HepG2 (cell line): Measurements from ENCODE around the gene SLC35F3. TPM values are rescaled to one million over a fixed set of nuclear protein-coding genes. Genes with fewer than 3 reads are reported as not detected.
"Not testable (repeated sequence)": the region's sequence is repeated elsewhere in the genome, so short reads cannot be mapped to it uniquely, and the experiment has no call there.

Experiments used
- ATAC-seq: fragments of 200-7000 bp; cut with Tn5 transposase; 3 replicates; pipeline ENCODE4 v1.9.1; 2020; ENCODE audit warnings: mild to moderate bottlenecking, moderate library complexity
- BruUV-seq: library from RNA; stranded (reverse); fragments of 400-500 nt; replicated peaks from 2 replicates; lab custom pipeline; 2021; lab: Mats Ljungman, UMichigan
- CTCF ChIA-PET: fragments of 300-600 bp; formaldehyde crosslinking; extraction: SDS; loops from one replicate; lab custom pipeline; 2021; ENCODE audit warnings: low total read pairs, inconsistent platforms, low intra/inter-chr PET ratio; lab: Yijun Ruan, JAX
- POLR2A ChIA-PET: fragments of 350-600 bp; sonication (Branson Sonifier 250); formaldehyde crosslinking; loops from one replicate; lab custom pipeline; 2020; ENCODE audit warnings: antibody characterized with exemption, inconsistent platforms; lab: Yijun Ruan, JAX
- DNase-seq: peaks from one replicate; pipeline ENCODE4 v3.0.0-alpha.2; 2015; ENCODE audit warnings: low spot score
- FAIRE-seq: peaks from 3 replicates; lab custom pipeline; 2011; peaks lifted over from hg19 to GRCh38; lab: Jason Lieb, UNC
- H2AFZ ChIP-seq: one replicate; pipeline ENCODE4 v1.6.1; 2011; ENCODE audit warnings: low read length, inconsistent platforms
- H3K27ac ChIP-seq: fragments of 300-600 bp; 3 replicates; pipeline ENCODE4 v1.8.0; 2011; ENCODE audit warnings: mixed run types, mild to moderate bottlenecking, mixed read lengths, low read length, inconsistent platforms; ENCODE audit not compliant: insufficient read depth; ENCODE audit errors: extremely low read length
- H3K27me3 ChIP-seq, 2 experiments: fragments of 200-600 bp in 1 of 2; 2 replicates in 1 of 2; 3 replicates in 1 of 2; pipeline versions ENCODE4 v1.6.0 to v1.8.0; 2011; ENCODE audit warnings: low read length in 2 of 2, mild to moderate bottlenecking in 2 of 2, moderate library complexity in 2 of 2, inconsistent platforms in 1 of 2; ENCODE audit not compliant: insufficient read depth in 2 of 2, control insufficient read depth in 1 of 2
- H3K36me3 ChIP-seq, 2 experiments: fragments of 200-600 bp in 1 of 2; replicated peaks in 1 of 2; 2 replicates in 1 of 2; 3 replicates in 1 of 2; pipeline versions ENCODE4 v1.5.1 to v1.8.0; 2011; ENCODE audit warnings: low read length in 2 of 2, inconsistent platforms in 1 of 2; ENCODE audit not compliant: insufficient read depth in 2 of 2, control insufficient read depth in 1 of 2
- H3K4me1 ChIP-seq: 2 replicates; pipeline ENCODE4 v1.5.1; 2012; ENCODE audit warnings: low read length, inconsistent platforms; ENCODE audit not compliant: insufficient read depth
- H3K4me2 ChIP-seq: 2 replicates; pipeline ENCODE4 v1.6.0; 2011; ENCODE audit warnings: low read depth, low read length, inconsistent platforms
- H3K4me3 ChIP-seq, 3 experiments: fragments of 200-600 bp in 1 of 3; sonication (generic), shearing (Covaris generic) in 1 of 3; replicated peaks in 1 of 3; 2 replicates each; pipeline ENCODE4 v1.5.1; 2011 to 2016; ENCODE audit warnings: low read length in 3 of 3, inconsistent platforms in 2 of 3, low read depth in 2 of 3, mild to moderate bottlenecking in 2 of 3, control low read depth in 1 of 3, mixed read lengths in 1 of 3; ENCODE audit not compliant: insufficient read depth in 1 of 3
- H3K79me2 ChIP-seq: one replicate; pipeline ENCODE4 v1.6.1; 2011; ENCODE audit warnings: low read length, inconsistent platforms; ENCODE audit not compliant: insufficient read depth
- H3K9ac ChIP-seq: 2 replicates; pipeline ENCODE4 v1.6.0; 2011; ENCODE audit warnings: mild to moderate bottlenecking, low read depth, low read length, inconsistent platforms; ENCODE audit not compliant: insufficient read depth
- H3K9me3 ChIP-seq: 2 replicates; pipeline ENCODE4 v1.5.1; 2012; ENCODE audit warnings: mild to moderate bottlenecking, low read length
- H4K20me1 ChIP-seq: 2 replicates; pipeline ENCODE4 v1.6.0; 2011; ENCODE audit warnings: inconsistent platforms, mild to moderate bottlenecking, low read length, moderate library complexity; ENCODE audit not compliant: insufficient read depth
- RCOR2 ChIP-seq: IDR thresholded peaks from 2 replicates; pipeline ENCODE4 v1.6.1; 2016; ENCODE audit warnings: missing biosample characterization, missing genetic modification reagents
- RXRA ChIP-seq: sonication (generic); formaldehyde crosslinking; IDR thresholded peaks from 2 replicates; pipeline ENCODE4 v1.5.1; 2020; ENCODE audit warnings: missing genetic modification reagents
- TGIF2 ChIP-seq: IDR thresholded peaks from 2 replicates; pipeline ENCODE4 v1.6.1; 2016; ENCODE audit warnings: control low read depth, missing compliant biosample characterization
- ZMYM3 ChIP-seq: sonication (generic); formaldehyde crosslinking; IDR thresholded peaks from 2 replicates; pipeline ENCODE4 v1.5.1; 2020; ENCODE audit warnings: mild to moderate bottlenecking, missing genetic modification reagents
- ZNF274 ChIP-seq: sonication (generic); formaldehyde crosslinking; IDR thresholded peaks from 2 replicates; pipeline ENCODE4 v1.5.1; 2020; ENCODE audit warnings: mild to moderate bottlenecking, missing genetic modification reagents
- ZNF550 ChIP-seq: sonication (generic); formaldehyde crosslinking; IDR thresholded peaks from 2 replicates; pipeline ENCODE4 v1.4.0; 2020; ENCODE audit warnings: mild to moderate bottlenecking, missing genetic modification reagents, borderline replicate concordance
- WGBS: methylation state at CpG from one replicate; pipeline ENCODE4 v1.1.6; 2017; ENCODE audit warnings: low lambda C conversion rate; 5-methylcytosine and 5-hydroxymethylcytosine counted together
- in situ Hi-C: cut with HindIII; loops from 2 replicates; pipeline ENCODE4 v1.10.0; 2017; ENCODE audit warnings: low pct_unique_long_range_greater_than_20kb; ENCODE audit not compliant: extremely low pct_ligation_motif_present
- intact Hi-C: fragments of 100-400 bp; cut with micrococcal nuclease; formaldehyde crosslinking; loops from one replicate; pipeline ENCODE4 v1.10.0; 2022; ENCODE audit not compliant: unreplicated experiment
- polyA plus RNA-seq, 8 experiments: library from polyadenylated mRNA; depleted of rRNA in 3 of 8; stranded (reverse) in 7 of 8; unstranded in 1 of 8; fragments of >200 nt; fragmentation: Illumina TruSeq in 4 of 8; extraction: Trizol in 4 of 8; gene quantifications; 2 replicates each; pipeline versions ENCODE4 v1.2.1 to v1.2.3, GENCODE V29; 2011 to 2016; ENCODE audit warnings: low read depth in 4 of 8, missing spikeins in 1 of 8, mixed read lengths in 1 of 8; ENCODE audit not compliant: insufficient read depth in 1 of 8
- total RNA-seq, 5 experiments: library from RNA; depleted of rRNA; stranded (reverse); fragments of >200 nt; fragmentation: Illumina TruSeq; extraction: Trizol; gene quantifications; 2 replicates each; pipeline ENCODE4 v1.2.3, GENCODE V29; 2016; ENCODE audit warnings: low read depth in 1 of 5

SLC35F3 gene
- total and polyA plus RNA-seq, 2 of the 13 experiments (the other 11 are each of a cell fraction or from before 2014, with no cell fraction given): not detected

GRCh38 chr1:233891151-233891550, 13.3 kb upstream of the SLC35F3 start:
- POLR2A ChIA-PET, CTCF ChIA-PET, H3K36me3 ChIP-seq, ATAC-seq, intact Hi-C loops, H2AFZ ChIP-seq, in situ Hi-C loops, H3K9ac ChIP-seq, FAIRE-seq, H4K20me1 ChIP-seq, H3K4me3 ChIP-seq, H3K79me2 ChIP-seq, H3K4me2 ChIP-seq, H3K27me3 ChIP-seq, H3K27ac ChIP-seq, H3K4me1 ChIP-seq, DNase-seq, BruUV-seq: not testable (repeated sequence)
- WGBS: 11% methylated on average over 2 of the region's 2 CpGs
- H3K9me3 ChIP-seq: peaks cover 45% of the 10 kb centered on the region

GRCh38 chr1:233897325-233898162, 6.9 kb upstream of the SLC35F3 start:
- no peaks in the 10 kb centered on the region for H4K20me1 ChIP-seq
- no peak for TF ChIP-seq RXRA
- TF ChIP-seq ZNF274: no peak
- TF ChIP-seq ZMYM3 (CRISPR knock-in tag): no peak
- TF ChIP-seq RCOR2: no peak
- TF ChIP-seq TGIF2 (CRISPR knock-in tag): no peak
- TF ChIP-seq ZNF550 (CRISPR knock-in tag): no peak
- intact Hi-C loops (no loop called here), in situ Hi-C loops (no loop called here)
- H3K4me1 ChIP-seq: no peaks in the 10 kb centered on the region
- BruUV-seq: no TSS peak
- 0 out of 2 replicates have a peak, but pooled peaks cover under 1% of the 10 kb centered on the region for H3K9me3 ChIP-seq
- no peak for FAIRE-seq
- CTCF ChIA-PET: no interaction called here
- no peaks in the 10 kb centered on the region; a peak in 1 of 5 replicates for H3K27me3 ChIP-seq
- no peak overlapping the region for H3K27ac ChIP-seq
- 5% methylated on average over 6 of the region's 6 CpGs for WGBS
- ATAC-seq: no peak
- no peaks in the 10 kb centered on the region for H3K79me2 ChIP-seq
- H3K4me3 ChIP-seq: no peak overlapping the region
- POLR2A ChIA-PET: no interaction called here
- H3K9ac ChIP-seq: no peak overlapping the region
- H2AFZ ChIP-seq: no peak overlapping the region
- no peaks in the 10 kb centered on the region for H3K36me3 ChIP-seq
- H3K4me2 ChIP-seq: no peak overlapping the region
- no peak for DNase-seq
